Activated CD8-positive, alpha-beta memory T cell treated with anti-CD3 and anti-CD28 coated beads, Interleukin-2, amount 50 U/mL, for 1 hour (primary cell): ENCODE measurements around the gene LMO3.

ENCODE experiments used
- DNase-seq: peaks from one replicate; pipeline ENCODE4 v3.0.0-alpha.2; 2020; ENCODE audit errors: extremely low read depth

LMO3 gene

GRCh38 chr12:16606117-16606200, at the start of gene LMO3:
Gene LMO3 (minus strand): TSS chr12:16606162. CDS start chr12:16600860, 5,302 bp downstream.
- no peak for DNase-seq

- DNase-seq = no peak
Measured at GRCh38 chr12:16636435-16637055, 30.6 kb upstream of the LMO3 start.

DNA sequence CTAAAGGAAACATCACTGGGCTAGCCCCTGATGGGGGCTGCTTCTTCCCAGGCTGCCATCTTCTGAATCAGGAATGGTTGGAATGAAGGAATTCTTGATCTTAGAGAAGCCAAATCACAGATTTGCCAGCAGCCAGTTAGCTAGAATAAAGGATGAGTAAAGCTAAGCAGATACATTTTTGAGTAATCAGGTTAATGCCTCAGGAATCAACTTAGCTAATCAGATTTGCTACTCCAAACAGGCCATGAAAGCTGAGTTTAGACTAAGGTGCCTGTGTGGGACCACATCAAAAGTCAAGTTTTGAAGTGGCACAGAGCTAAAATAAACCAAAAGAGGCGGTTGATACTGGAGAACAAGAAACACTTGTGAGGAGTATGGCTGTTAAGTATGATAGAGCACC, 28.8 kb upstream of the LMO3 start:
- DNase-seq = no peak

- no peak for DNase-seq
Measured at GRCh38 chr12:16626991-16627390, 21.0 kb upstream of the LMO3 start.

- DNase-seq = no peak
Measured at GRCh38 chr12:16622338-16622737, 16.4 kb upstream of the LMO3 start.

GRCh38 chr12:16619537-16619936, 13.6 kb upstream of the LMO3 start:
- no peak for DNase-seq

- DNase-seq = no peak
Measured at GRCh38 chr12:16618256-16618655, 12.3 kb upstream of the LMO3 start.

DNA sequence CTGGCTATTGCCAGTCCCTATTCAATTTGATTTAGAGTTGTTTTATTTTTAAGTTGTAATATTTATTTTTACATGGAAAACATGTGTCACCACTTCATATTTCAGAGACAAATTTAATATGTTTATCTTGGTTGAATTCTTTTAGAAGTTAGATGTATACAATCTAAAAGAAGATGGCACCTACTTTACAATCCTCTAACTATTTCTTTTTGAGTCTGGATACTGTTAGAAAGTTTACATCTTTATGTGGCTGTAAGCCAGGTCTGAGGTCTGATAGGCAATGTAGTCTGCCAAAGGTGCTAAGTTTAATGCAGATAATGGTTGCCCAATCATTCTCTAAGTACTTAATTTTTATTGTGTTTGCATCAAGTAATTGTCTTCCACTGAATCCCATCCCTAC, 7.2 kb upstream of the LMO3 start:
- no peak for DNase-seq

DNA sequence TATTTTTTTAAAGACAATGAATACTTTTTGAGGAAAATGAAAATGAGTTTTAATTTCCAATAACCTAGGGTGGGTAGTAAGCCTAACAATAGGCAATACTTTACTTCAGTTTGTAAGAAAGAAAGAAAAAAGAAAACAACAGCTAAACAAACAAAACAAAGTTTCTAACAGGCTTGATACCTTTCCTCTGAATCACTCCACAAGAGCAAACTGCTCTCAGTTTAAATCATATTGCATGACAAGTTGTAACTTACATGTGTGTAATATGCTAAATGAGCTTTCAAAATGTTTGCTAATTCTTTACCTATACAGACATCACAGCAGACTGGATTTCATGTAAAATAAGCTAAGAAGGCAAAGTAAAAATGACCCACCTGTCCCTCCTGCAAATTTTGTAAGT, 6.7 kb upstream of the LMO3 start:
- no peak for DNase-seq

DNA sequence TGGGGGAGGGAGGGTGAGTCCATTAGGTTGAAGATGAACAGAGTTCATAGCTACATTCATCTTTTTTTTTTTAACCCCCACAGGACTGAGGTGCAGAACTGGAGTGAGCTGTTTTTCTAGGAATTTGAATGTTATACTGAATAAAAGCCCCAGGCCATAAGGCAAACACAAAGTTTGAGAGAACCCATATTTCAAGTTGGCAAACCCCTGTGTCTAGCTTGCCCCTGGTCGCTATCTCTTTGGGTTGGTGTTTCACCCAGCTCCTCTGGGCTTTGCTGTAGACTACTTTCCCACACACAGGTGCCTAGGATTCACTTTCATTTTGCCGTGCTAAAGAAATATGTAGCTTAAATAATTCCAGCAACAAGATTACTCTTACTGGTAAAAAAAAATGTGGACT, 5.2 kb upstream of the LMO3 start:
- no peak for DNase-seq

DNA sequence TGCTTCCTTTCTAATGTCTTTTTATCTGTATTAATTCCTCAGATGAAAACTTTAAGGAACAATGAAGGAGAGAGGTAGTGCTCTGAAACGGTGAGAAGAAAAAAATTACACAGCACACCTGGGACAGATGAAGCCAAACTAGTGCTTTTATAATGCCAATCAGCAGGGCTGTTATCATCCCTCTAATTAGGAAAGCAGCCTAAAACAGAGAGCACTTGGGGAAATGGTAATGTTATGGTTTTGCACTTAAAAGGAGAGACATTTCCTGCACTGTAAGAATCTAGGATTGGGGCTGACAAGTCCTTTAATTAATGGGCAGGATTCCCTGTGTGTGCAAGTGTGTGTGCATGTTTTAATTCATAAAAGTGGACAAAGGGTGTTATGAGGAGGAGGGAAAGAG, 4.8 kb upstream of the LMO3 start:
- DNase-seq = no peak

GRCh38 chr12:16610001-16610585, 4.1 kb upstream of the LMO3 start:
- DNase-seq = no peak

GRCh38 chr12:16608946-16609539, 3.1 kb upstream of the LMO3 start:
- no peak for DNase-seq

GRCh38 chr12:16607906-16608775, 2.2 kb upstream of the LMO3 start:
- no peak for DNase-seq

- no peak for DNase-seq
Measured at GRCh38 chr12:16606991-16607390, 1.0 kb upstream of the LMO3 start.

DNA sequence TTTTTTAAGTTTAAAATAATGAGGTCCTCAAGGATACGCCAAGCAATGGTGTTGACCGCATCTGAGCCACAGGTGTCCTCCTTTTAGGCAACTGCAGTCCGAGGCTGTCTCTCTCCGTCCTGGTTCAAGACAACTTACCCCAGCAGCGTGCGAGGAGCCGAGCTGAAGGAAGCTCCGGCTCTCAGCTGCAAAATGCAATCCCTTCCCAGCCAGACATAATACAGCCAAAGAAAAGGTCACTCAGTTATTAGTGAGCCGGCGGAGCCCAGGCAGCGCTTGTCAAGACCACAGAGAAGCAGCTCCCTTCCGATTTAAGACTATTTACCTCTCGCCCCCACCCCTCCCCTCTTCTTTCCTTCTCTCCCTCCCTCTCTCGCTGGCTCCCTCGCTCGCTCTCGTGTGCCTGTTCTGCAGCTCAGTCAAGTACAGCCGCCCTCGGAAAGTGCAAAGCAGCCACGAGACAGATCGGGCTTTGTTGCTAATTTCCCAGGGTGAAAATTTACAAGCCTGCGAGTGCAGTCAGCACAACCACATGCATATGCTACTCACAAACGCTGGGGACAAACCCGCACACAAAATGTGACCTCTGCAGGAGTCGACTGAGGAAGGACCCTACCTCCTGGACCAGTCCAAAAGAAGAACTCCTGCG, 363 bp upstream of the LMO3 start:
- DNase-seq = no peak

DNA sequence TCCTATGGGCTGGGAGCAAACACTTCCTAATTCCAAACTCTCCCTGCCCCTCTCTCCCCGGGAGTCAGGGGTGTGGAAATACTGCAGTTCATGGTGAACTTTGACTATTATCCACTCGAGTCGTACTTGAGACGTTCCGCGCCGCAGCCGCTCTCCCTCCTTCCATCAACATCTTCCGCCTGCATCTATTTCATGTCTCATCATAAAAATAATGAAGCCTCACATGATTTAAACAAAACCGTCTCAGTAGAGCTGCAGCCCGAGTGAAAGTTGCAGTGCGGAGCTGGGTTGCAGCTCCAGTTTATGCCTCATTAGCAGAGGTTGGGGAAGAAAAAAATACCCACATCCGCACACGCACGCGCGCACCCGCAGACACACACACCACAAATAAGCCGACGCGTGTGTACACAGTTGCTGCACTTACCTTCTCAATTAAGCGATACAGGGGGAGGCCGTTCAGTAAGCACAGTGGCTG, 283 bp downstream of the LMO3 start:
- no peak for DNase-seq

- DNase-seq = no peak
Measured at GRCh38 chr12:16604596-16605252, 1.2 kb downstream of the LMO3 start.

- DNase-seq = no peak
Measured at GRCh38 chr12:16603916-16604575, 1.9 kb downstream of the LMO3 start.

- no peak for DNase-seq
Measured at GRCh38 chr12:16603260-16603915, 2.6 kb downstream of the LMO3 start.

DNA sequence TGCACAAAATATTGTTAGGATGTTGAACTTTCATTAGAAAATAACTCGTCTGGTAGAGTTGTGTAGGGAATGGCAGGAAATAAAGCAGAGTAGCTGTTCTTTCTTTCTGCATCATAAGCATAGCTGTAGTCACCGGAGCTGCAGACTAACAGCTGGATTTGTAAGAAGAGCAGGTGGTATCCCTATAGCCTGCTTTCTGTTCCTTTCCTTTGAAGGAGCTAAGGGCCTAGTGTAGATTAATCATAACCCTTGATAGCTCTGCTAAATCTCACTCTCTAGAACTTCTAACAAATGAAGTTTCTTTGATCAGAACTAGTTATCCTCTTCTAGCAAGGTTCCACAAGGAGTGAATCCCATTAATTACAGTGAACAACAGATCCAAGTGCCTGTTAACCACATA, 3.5 kb downstream of the LMO3 start:
- no peak for DNase-seq
